Measurements from ENCODE around the gene FAM240A. TPM values are rescaled to one million over a fixed set of nuclear protein-coding genes. Genes with fewer than 3 reads are reported as not detected.

The FAM240A gene
- total RNA-seq, 2 donors from 2014 or later: not detected

- peaks cover 16% of the 10 kb centered on the region for H3K4me1 Mint-ChIP-seq
Observed at GRCh38 chr3:46595819-46596314, 16.5 kb upstream of the FAM240A start.

GRCh38 chr3:46599590-46599989, 12.7 kb upstream of the FAM240A start:
- Histone ChIP-seq H3K4me1 (ENCODE audit: control insufficient read depth, insufficient read depth, low read length) (peaks cover 8% of the 10 kb centered on the region), H3K27me3 (ENCODE audit: control insufficient read depth, insufficient read depth, low read length, poor library complexity, severe bottlenecking) (no peaks in the 10 kb centered on the region), H3K9me3 (ENCODE audit: control insufficient read depth, low read length) (no peaks in the 10 kb centered on the region), H3K36me3 (ENCODE audit: control insufficient read depth, insufficient read depth, low read length) (no peaks in the 10 kb centered on the region), H3K4me3 (ENCODE audit: low read length) (no peak overlapping the region), H3K9ac (ENCODE audit: extremely low read depth, low read length, poor library complexity, severe bottlenecking) (no peak overlapping the region), H3K27ac (ENCODE audit: low read depth, low read length) (no peak overlapping the region)
- no peak for TF ChIP-seq CTCF (conservative IDR thresholded peaks at IDR 0.05)
- no peaks in the 10 kb centered on the region for H3K9me3 Mint-ChIP-seq
- WGBS, 2 experiments (ENCODE audit: insufficient coverage in 1 of 2, insufficient read length in 1 of 2): 60 to 79% methylated on average over 2 to 5 of the region's 5 CpGs
- H3K27me3 Mint-ChIP-seq (ENCODE audit: insufficient read depth): no peaks in the 10 kb centered on the region
- peaks cover 32% of the 10 kb centered on the region for H3K4me1 Mint-ChIP-seq
- no peaks in the 10 kb centered on the region for H3K36me3 Mint-ChIP-seq (ENCODE audit: low read depth)
- H3K27ac Mint-ChIP-seq: peak overlapping the region; percentile 70
- peak; percentile 41 for DNase-seq
- no peak overlapping the region for H3K4me3 Mint-ChIP-seq

More at GRCh38 chr3:46595819-46596314, 16.5 kb upstream of the FAM240A start:
- Histone ChIP-seq H3K27ac (ENCODE audit: low read depth, low read length) (no peak overlapping the region), H3K4me3 (ENCODE audit: low read length) (no peak overlapping the region), H3K36me3 (ENCODE audit: control insufficient read depth, insufficient read depth, low read length) (no peaks in the 10 kb centered on the region), H3K27me3 (ENCODE audit: control insufficient read depth, insufficient read depth, low read length, poor library complexity, severe bottlenecking) (no peaks in the 10 kb centered on the region), H3K9me3 (ENCODE audit: control insufficient read depth, low read length) (peaks cover 17% of the 10 kb centered on the region), H3K4me1 (ENCODE audit: control insufficient read depth, insufficient read depth, low read length) (no peaks in the 10 kb centered on the region), H3K9ac (ENCODE audit: extremely low read depth, low read length, poor library complexity, severe bottlenecking) (no peak overlapping the region)
- H3K27ac Mint-ChIP-seq: no peak overlapping the region
- peaks cover 7% of the 10 kb centered on the region for H3K36me3 Mint-ChIP-seq (ENCODE audit: low read depth)
- no peak for TF ChIP-seq CTCF (conservative IDR thresholded peaks at IDR 0.05)
- peaks cover 24% of the 10 kb centered on the region for H3K9me3 Mint-ChIP-seq
- H3K27me3 Mint-ChIP-seq (ENCODE audit: insufficient read depth): peaks cover 2% of the 10 kb centered on the region
- WGBS, 2 experiments (ENCODE audit: insufficient coverage in 1 of 2, insufficient read length in 1 of 2): 83 to 84% methylated on average over 7 to 8 of the region's 8 CpGs
- H3K4me3 Mint-ChIP-seq: no peak overlapping the region
- DNase-seq: peak; percentile 27

GRCh38 chr3:46603446-46604046, 8.8 kb upstream of the FAM240A start:
- Mint-ChIP-seq H3K4me1 (peaks cover 45% of the 10 kb centered on the region), H3K4me3 (peak overlapping the region; percentile 19)
- no peak for DNase-seq

More at GRCh38 chr3:46603446-46604046, 8.8 kb upstream of the FAM240A start:
- 64 to 83% methylated on average over 1 of the region's 1 CpG for WGBS, 2 experiments (ENCODE audit: insufficient coverage in 1 of 2, insufficient read length in 1 of 2)
- Histone ChIP-seq H3K4me3 (ENCODE audit: low read length) (no peak overlapping the region), H3K9ac (ENCODE audit: extremely low read depth, low read length, poor library complexity, severe bottlenecking) (no peak overlapping the region), H3K27ac (ENCODE audit: low read depth, low read length) (no peak overlapping the region), H3K36me3 (ENCODE audit: control insufficient read depth, insufficient read depth, low read length) (no peaks in the 10 kb centered on the region), H3K27me3 (ENCODE audit: control insufficient read depth, insufficient read depth, low read length, poor library complexity, severe bottlenecking) (no peaks in the 10 kb centered on the region), H3K4me1 (ENCODE audit: control insufficient read depth, insufficient read depth, low read length) (peaks cover 10% of the 10 kb centered on the region), H3K9me3 (ENCODE audit: control insufficient read depth, low read length) (no peaks in the 10 kb centered on the region)
- Mint-ChIP-seq H3K27ac (peak overlapping the region; percentile 16), H3K36me3 (ENCODE audit: low read depth) (no peaks in the 10 kb centered on the region), H3K9me3 (no peaks in the 10 kb centered on the region), H3K27me3 (ENCODE audit: insufficient read depth) (no peaks in the 10 kb centered on the region)
- no peak for TF ChIP-seq CTCF (conservative IDR thresholded peaks at IDR 0.05)
